Stimulated activated CD4-positive, alpha-beta T cell treated with anti-CD3 and anti-CD28 coated beads, Interleukin-1b, Interleukin-23, amount 100 ng/mL, for 1 hour (primary cell): Measurements from ENCODE around the gene STAP1.
"Not testable (repeated sequence)": the region's sequence is repeated elsewhere in the genome, so short reads cannot be mapped to it uniquely, and the experiment has no call there.

ENCODE experiments used
- DNase-seq, 2 donors: peaks; one replicate each; pipeline ENCODE4 v3.0.0-alpha.2; 2020; ENCODE audit warnings: low read depth in 2 of 2

The STAP1 gene, protein sequence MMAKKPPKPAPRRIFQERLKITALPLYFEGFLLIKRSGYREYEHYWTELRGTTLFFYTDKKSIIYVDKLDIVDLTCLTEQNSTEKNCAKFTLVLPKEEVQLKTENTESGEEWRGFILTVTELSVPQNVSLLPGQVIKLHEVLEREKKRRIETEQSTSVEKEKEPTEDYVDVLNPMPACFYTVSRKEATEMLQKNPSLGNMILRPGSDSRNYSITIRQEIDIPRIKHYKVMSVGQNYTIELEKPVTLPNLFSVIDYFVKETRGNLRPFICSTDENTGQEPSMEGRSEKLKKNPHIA

DNA sequence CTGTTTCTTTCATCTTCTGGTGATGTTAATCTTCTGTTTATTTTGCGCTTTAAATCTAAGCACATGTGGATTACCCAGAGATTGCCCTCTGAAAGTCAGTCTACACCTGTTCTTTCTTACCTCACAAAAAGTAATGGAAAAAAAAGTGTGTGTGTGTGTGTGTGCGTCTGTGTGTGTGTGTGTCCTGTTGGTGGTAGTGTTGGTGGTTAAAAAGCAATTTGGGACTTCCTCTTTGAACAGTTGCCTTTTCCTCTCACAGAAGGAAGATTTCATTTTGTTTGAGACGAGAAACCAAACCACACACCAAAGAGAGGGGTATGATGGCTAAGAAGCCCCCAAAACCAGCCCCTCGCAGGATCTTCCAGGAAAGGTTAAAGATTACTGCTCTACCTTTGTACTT, at the start of gene STAP1:
Gene STAP1, plus strand, starts transcription at position 235 of the 400 bp plus-strand sequence. Its CDS starts 83 bp downstream, at position 318.
- DNase-seq, result no peak

DNA sequence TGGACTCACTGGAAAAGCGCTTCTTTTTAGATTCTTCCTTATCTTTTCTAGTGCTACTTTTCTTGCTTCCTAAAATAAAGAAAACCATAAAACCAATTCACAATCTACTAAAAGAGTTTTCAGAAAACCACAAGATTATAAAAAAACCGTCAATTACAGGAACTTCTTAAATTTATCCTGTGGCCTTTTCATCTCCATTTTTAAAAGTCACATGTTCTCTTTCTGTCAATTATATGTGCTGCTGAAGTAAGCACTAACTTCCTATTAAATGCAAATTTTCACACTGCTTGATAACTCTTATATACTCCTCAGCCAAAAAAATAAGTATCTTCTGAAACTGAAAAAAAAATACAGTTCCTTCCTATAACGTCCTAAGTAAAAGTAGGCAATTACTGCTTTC, 46.0 kb upstream of the STAP1 start:
- no peak for DNase-seq

- DNase-seq, result no peak
These were observed 38.4 kb upstream of the STAP1 start for GRCh38 chr4:67520141-67520540.

GRCh38 chr4:67521506-67521905, 37.0 kb upstream of the STAP1 start:
- no peak for DNase-seq

GRCh38 chr4:67522230-67522629, 36.3 kb upstream of the STAP1 start:
- no peak for DNase-seq

- DNase-seq, result no peak
These were observed 35.5 kb upstream of the STAP1 start for GRCh38 chr4:67522851-67523671.

DNA sequence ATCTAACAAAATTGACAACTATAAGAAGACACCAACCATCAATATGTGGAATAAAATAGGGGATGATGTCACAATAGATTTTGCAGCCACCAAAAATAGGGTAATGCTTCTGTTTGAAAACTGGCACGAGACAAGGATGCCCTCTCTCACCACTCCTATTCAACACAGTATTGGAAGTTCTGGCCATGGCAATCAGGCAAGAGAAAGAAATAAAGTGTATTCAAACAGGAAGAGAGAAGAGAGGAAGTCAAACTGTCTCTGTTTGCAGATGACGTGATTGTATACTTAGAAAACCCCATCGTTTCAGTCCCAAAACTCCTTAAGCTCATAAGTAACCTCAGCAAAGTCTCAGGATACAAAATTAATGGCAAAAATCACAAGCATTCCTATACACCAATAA, 34.4 kb upstream of the STAP1 start:
- not testable (repeated sequence) for DNase-seq

GRCh38 chr4:67531379-67531962, 27.1 kb upstream of the STAP1 start:
- DNase-seq, result no peak

GRCh38 chr4:67532397-67532796, 26.1 kb upstream of the STAP1 start:
- DNase-seq, result not testable (repeated sequence)

GRCh38 chr4:67533112-67533511, 25.4 kb upstream of the STAP1 start:
- no peak for DNase-seq

DNA sequence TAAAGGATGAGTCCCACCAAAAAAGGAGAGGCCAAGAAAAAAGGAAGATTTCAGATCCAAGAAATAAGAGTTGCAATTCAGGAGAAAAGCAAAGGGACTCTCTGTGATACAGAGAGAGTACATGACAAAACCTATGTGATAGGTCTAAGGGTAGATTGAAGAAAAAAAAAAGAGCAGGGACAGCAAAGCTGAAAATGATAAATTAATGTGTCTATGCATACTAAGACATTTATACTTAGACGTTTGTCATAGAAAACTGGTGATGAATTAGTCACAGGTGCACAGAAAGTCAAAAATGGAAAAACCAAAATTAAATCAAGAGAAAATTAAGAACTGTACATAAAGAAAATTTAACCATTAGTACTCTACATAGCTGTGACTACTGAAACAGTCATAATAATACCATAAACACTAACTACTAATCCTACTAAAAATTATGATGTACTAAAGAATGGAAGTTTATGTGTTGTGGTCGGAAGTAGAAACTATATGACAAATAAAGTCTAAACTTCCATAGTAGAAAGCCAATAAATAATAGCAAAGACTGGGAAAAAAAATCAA, 23.2 kb upstream of the STAP1 start:
- DNase-seq, result no peak

DNA sequence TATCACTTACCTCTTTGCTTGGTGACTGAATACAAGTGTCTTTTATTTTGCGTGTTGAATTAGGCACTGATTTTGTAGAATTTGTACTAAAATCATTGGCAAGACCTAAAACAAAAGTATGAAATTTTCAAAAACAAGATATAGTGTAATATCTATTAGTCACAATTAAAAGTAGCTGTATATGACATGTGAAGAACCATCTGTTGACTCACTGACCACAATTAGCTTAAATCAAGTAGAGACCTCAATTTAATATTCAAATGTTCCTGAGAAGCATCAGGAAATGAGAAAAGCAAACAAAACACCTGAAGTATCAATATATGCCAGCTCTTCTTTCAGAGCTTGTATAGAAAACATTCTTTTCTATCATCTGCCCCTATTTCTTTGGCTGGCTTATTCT, 18.7 kb upstream of the STAP1 start:
- DNase-seq, result no peak

DNA sequence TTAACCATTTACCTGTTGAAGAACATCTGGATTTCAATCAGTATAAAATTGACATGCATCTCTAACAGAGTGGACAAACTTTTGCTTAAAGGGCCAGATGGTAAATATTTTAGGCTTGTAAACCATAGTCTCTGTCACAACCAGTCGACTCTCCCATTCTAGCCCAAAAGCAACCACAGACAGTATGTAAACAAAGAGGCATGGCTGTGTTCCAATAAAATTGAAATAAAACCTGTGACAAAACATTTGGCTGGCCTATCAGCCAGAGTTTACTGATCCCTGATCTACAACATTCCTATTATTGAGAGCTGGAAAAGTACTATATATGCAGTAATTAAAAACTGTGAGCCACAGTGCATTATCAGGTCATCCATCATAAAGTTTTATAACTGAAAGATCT, 16.5 kb upstream of the STAP1 start:
- DNase-seq, result no peak

- peak; percentile 73 to 74 for DNase-seq
These were observed 13.1 kb upstream of the STAP1 start, which contains the start of gene CENPC for GRCh38 chr4:67545199-67546003. CENPC (minus strand) TSS chr4:67545503; CDS start chr4:67545355, 148 bp downstream.

- DNase-seq, result no peak
These were observed 12.5 kb upstream of the STAP1 start for GRCh38 chr4:67546004-67546356.

- DNase-seq, result no peak
These were observed 11.6 kb upstream of the STAP1 start for GRCh38 chr4:67546971-67547370.

DNA sequence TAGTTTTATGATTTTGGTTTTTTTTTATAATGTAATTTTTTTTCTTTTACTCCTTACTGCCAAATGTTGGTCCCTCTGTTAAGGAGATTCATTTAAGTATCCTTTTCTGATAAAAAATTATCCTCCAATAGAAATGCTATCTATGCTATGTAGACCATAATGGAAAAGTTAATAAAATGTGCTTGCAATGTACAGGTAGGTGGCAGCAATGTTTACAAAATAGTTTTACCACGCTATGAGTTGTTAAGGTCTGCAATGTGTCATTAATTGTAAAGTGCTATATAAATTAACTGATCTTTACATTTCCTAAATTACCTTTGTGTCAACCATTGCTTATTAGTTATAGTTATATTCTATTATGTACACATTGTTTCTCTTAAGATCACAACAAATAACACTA, 9.4 kb upstream of the STAP1 start:
- no peak for DNase-seq

DNA sequence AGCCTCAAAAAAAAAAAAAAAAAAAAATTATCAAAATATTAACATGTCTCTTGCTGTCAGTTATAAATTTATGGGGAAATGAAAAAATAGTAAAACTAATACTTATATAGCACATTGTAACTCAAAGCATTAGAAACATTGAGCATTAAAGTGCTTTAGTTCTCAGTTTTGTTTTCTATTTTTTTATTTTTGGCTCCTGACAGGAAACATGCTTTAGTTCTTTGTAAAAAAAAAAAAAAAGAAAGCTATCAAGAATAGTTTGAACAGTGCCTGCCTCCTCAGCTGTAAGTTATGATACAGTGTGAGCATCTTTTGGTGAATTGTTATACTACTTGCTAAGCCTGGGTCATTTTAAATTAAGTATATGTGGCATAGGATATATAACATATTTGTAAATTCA, 8.1 kb upstream of the STAP1 start:
- DNase-seq, result no peak

DNA sequence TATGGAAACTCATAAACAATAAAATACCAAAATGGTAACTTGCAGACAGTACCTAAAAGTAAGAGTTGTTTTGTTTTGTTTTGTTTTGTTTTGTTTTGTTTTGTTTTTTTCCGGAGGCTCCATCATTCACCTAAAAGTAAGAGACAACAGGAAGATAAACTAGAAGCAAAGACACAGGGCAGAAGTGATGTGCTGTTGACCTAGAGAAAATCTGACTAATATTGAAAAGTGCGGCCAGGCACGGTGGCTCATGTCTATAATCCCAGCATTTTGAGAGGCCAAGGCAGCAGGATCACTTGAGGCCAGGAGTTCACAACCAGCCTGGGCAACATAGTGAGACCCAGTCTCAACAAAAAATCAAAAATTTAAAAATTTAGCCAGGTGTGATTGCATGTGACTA, 7.7 kb upstream of the STAP1 start:
- no peak for DNase-seq

- not testable (repeated sequence) for DNase-seq
These were observed 6.3 kb upstream of the STAP1 start for GRCh38 chr4:67552146-67552792.

DNA sequence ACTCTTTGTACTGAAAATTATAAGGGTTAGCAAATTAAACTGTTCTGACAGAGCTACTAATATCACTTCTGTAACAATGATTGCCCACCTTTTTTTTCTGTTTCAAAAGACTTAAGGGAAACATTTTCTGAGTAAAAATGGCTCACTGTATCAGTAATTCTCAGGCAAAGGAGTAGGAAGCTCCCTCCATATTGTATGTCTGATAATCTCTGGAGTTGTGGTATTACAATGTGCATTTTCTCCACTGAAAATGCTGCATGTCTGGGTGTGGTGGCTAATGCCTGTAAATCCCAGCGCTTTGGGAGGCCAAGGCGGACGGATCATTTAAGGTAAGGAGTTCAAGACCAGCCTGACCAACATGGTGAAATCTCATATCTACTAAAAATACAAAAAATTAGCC, 4.4 kb upstream of the STAP1 start:
- no peak for DNase-seq
